ENCODE results near the gene AKR1E2.

The AKR1E2 gene

DNA sequence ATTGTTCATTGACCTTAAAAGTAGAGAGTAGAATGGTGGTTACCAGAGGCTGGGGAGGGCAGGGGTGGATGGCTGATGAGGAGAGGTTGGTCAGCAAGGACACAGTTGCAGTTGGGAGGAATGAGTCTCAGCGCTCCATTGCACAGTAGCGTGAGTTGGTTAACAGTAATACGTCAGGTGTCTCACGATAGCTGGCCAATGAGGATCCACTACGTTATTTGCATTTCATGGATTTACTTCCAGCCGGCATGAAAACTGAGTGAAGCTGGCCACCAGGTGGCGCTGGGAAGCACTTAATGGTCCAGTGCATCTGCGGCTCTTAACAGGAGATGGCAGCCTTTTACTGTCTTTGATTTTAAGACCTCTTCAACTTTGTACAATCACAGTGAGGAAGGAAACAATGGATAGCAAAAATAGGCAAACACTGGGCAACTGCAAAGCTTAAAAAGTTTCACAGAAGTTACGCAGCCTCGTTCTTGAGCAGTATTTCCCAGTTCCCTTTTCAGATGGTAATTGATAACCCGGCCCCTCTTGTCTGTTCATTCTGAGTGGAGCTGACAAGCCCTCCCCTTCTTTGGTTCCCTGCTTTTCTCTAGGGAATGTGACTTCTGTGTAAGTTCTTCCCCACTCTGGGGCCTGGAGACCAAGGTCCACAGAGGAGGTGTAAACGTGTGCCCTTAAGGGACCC lies 23.7 kb downstream of the AKR1E2 start:
- Histone ChIP-seq H3K36me3 (ENCODE audit: control insufficient read depth in 1 of 2, insufficient read depth in 2 of 2, low read length in 2 of 2) (no peaks in the 10 kb centered on the region), H3K9ac (ENCODE audit: low read depth in 1 of 2, low read length in 2 of 2) (no peak overlapping the region), H3K4me3 (ENCODE audit: low read depth in 1 of 2, low read length in 2 of 2) (no peak overlapping the region), H3K9me3 (ENCODE audit: control insufficient read depth in 1 of 2, low read length in 2 of 2) (no peaks in the 10 kb centered on the region), H3K4me1 (ENCODE audit: control insufficient read depth in 1 of 2, insufficient read depth in 2 of 2, low read length in 2 of 2) (peaks cover 9 to 10% of the 10 kb centered on the region in 2 donors), H3K27ac (ENCODE audit: low read depth, low read length) (no peak overlapping the region), H3K27me3 (ENCODE audit: control insufficient read depth in 1 of 2, insufficient read depth in 2 of 2, low read length in 2 of 2) (no peaks in the 10 kb centered on the region)

DNA sequence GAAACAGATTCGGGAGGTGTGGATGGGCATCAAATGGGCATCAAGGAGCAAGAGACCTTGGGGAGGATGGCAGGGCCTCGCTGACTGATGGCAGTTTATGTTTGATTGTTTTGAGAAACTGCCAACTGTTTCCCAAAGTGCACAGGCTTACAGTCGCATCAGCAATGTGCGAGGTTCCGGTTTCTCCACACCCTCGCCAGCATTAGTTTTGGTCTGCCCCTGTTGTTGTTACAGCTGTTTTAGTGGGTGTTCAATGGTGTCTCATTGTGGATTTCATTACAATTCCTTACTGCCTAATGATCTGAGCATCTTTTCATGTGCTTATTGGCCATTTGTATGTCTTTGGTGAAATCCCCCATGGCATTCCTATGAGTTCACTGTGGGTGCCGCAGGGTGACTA lies 24.4 kb downstream of the AKR1E2 start:
- H3K36me3 ChIP-seq (ENCODE audit: control insufficient read depth in 1 of 2, insufficient read depth in 2 of 2, low read length in 2 of 2), result no peaks in the 10 kb centered on the region
- no peak overlapping the region for H3K9ac ChIP-seq (ENCODE audit: low read depth in 1 of 2, low read length in 2 of 2)
- H3K27ac ChIP-seq (ENCODE audit: low read depth, low read length), result no peak overlapping the region
- no peak overlapping the region for H3K4me3 ChIP-seq (ENCODE audit: low read depth in 1 of 2, low read length in 2 of 2)
- H3K27me3 ChIP-seq (ENCODE audit: control insufficient read depth in 1 of 2, insufficient read depth in 2 of 2, low read length in 2 of 2), result no peaks in the 10 kb centered on the region
- H3K4me1 ChIP-seq (ENCODE audit: control insufficient read depth in 1 of 2, insufficient read depth in 2 of 2, low read length in 2 of 2), result peaks cover 9 to 10% of the 10 kb centered on the region in 2 donors
- H3K9me3 ChIP-seq (ENCODE audit: control insufficient read depth in 1 of 2, low read length in 2 of 2), result no peaks in the 10 kb centered on the region

DNA sequence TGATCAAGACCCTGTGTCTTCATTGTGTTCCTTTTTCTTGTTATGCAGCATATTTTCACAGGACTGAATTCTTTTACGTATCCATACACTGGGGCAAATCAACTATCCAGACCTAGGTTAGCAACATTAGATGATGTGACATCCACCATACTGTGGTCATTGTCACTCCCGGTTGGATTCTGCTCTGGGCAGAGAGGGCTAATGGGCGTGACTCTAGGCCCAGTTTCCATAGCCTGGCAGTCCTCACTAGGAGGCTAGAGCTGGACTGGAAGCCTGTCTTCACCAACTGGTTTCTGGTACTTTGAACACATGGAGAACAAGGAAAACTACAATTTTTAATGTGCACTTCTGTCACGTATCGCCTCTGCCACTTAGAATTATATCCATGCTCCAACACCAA lies 25.2 kb downstream of the AKR1E2 start:
- Histone ChIP-seq H3K9me3 (ENCODE audit: control insufficient read depth in 1 of 2, low read length in 2 of 2) (no peaks in the 10 kb centered on the region), H3K27me3 (ENCODE audit: control insufficient read depth in 1 of 2, insufficient read depth in 2 of 2, low read length in 2 of 2) (no peaks in the 10 kb centered on the region), H3K9ac (ENCODE audit: low read depth in 1 of 2, low read length in 2 of 2) (no peak overlapping the region)

DNA sequence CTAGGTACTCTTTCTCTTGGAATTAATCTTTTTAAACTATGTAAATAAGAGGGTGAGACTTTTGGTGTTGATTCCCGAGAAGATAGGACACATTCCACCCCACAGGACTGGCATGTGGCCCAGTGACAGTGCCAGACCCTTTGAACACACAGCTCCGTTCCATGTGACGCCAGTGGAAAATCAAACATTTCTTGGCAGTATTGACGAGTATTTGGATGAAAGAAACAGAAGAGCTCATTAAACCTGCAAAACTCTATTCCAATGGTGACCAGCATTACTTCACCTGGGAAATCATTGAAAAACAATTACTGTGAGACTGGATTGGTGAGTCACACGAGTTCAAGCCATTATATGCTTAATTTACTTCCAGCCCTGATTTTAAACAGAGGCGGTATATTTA lies 25.8 kb downstream of the AKR1E2 start:
- Histone ChIP-seq H3K27ac (ENCODE audit: low read depth, low read length) (no peak overlapping the region), H3K4me1 (ENCODE audit: control insufficient read depth in 1 of 2, insufficient read depth in 2 of 2, low read length in 2 of 2) (peaks cover 9 to 10% of the 10 kb centered on the region in 2 donors), H3K36me3 (ENCODE audit: control insufficient read depth in 1 of 2, insufficient read depth in 2 of 2, low read length in 2 of 2) (no peaks in the 10 kb centered on the region)

More for the DNA sequence above, 25.2 kb downstream of the AKR1E2 start:
- H3K36me3 ChIP-seq (ENCODE audit: control insufficient read depth in 1 of 2, insufficient read depth in 2 of 2, low read length in 2 of 2), result no peaks in the 10 kb centered on the region
- H3K27ac ChIP-seq (ENCODE audit: low read depth, low read length), result no peak overlapping the region
- H3K4me1 ChIP-seq (ENCODE audit: control insufficient read depth in 1 of 2, insufficient read depth in 2 of 2, low read length in 2 of 2), result peaks cover 9 to 10% of the 10 kb centered on the region in 2 donors
- H3K4me3 ChIP-seq (ENCODE audit: low read depth in 1 of 2, low read length in 2 of 2), result no peak overlapping the region

DNA sequence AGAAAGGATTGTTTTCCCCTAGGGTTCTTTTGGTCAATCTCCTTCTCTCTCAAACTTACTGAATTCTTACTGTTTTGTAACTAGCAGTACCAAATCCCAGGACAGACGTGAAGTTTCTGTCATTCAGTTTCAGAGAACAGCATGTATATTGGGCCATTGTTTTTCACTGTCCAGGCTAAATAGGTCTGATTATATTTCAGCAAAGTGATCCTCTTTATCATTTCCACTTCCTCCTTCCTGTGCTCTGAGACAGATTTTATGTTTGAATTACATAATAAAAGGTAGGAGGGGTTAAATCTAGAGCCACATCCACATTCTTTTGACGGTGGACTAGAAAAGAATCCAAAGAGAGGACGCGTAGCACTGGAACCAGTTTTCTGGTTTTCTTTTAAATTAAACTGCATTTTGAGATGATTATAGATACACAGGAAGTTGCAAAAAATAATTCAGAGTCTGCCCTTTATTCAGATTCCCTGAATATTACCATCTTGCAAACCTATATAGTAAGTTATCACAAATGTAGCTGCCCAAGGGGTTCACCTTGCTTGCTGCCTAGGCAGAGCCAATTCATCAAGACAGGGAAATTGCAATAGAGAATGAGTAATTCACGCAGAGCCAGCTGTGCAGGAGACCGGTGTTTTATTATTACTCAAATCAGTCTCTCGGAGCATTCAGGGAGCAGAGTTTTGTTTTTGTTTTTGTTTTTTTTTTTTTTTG lies 40.1 kb downstream of the AKR1E2 start:
- no peak overlapping the region for H3K27ac ChIP-seq (ENCODE audit: low read depth, low read length)
- H3K4me1 ChIP-seq (ENCODE audit: control insufficient read depth in 1 of 2, insufficient read depth in 2 of 2, low read length in 2 of 2), result no peaks in the 10 kb centered on the region
- H3K36me3 ChIP-seq (ENCODE audit: control insufficient read depth in 1 of 2, insufficient read depth in 2 of 2, low read length in 2 of 2), result no peaks in the 10 kb centered on the region
- H3K4me3 ChIP-seq (ENCODE audit: low read depth in 1 of 2, low read length in 2 of 2), result no peak overlapping the region
- H3K27me3 ChIP-seq (ENCODE audit: control insufficient read depth in 1 of 2, insufficient read depth in 2 of 2, low read length in 2 of 2), result no peaks in the 10 kb centered on the region
- H3K9me3 ChIP-seq (ENCODE audit: control insufficient read depth in 1 of 2, low read length in 2 of 2), result no peaks in the 10 kb centered on the region
- no peak overlapping the region for H3K9ac ChIP-seq (ENCODE audit: low read depth in 1 of 2, low read length in 2 of 2)

More for the DNA sequence above, 25.8 kb downstream of the AKR1E2 start:
- H3K4me3 ChIP-seq (ENCODE audit: low read depth in 1 of 2, low read length in 2 of 2), result no peak overlapping the region
- H3K9me3 ChIP-seq (ENCODE audit: control insufficient read depth in 1 of 2, low read length in 2 of 2), result no peaks in the 10 kb centered on the region
- H3K27me3 ChIP-seq (ENCODE audit: control insufficient read depth in 1 of 2, insufficient read depth in 2 of 2, low read length in 2 of 2), result no peaks in the 10 kb centered on the region
- H3K9ac ChIP-seq (ENCODE audit: low read depth in 1 of 2, low read length in 2 of 2), result no peak overlapping the region

DNA sequence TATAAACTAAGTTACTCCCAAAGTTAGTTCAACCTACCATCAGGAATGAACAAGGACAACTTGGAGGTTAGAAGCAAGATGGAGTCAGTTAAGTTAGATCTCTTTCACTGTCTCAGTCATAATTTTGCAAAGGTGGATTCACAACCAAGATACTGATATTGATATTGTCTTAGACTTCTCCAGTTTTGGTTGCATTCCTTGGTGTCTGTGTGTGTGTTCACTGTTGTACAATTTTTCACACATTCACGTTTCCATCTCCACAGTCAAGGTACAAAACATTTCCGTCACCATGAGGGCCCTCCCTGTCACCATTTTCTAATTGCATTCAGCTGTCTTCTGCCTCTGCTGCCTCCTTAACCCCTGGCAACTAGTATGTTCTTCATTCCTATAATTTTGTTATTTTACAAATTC lies 41.1 kb downstream of the AKR1E2 start:
- Histone ChIP-seq H3K4me1 (ENCODE audit: control insufficient read depth in 1 of 2, insufficient read depth in 2 of 2, low read length in 2 of 2) (no peaks in the 10 kb centered on the region), H3K9me3 (ENCODE audit: control insufficient read depth in 1 of 2, low read length in 2 of 2) (no peaks in the 10 kb centered on the region), H3K4me3 (ENCODE audit: low read depth in 1 of 2, low read length in 2 of 2) (no peak overlapping the region), H3K27me3 (ENCODE audit: control insufficient read depth in 1 of 2, insufficient read depth in 2 of 2, low read length in 2 of 2) (no peaks in the 10 kb centered on the region), H3K27ac (ENCODE audit: low read depth, low read length) (no peak overlapping the region), H3K9ac (ENCODE audit: low read depth in 1 of 2, low read length in 2 of 2) (no peak overlapping the region), H3K36me3 (ENCODE audit: control insufficient read depth in 1 of 2, insufficient read depth in 2 of 2, low read length in 2 of 2) (no peaks in the 10 kb centered on the region)

DNA sequence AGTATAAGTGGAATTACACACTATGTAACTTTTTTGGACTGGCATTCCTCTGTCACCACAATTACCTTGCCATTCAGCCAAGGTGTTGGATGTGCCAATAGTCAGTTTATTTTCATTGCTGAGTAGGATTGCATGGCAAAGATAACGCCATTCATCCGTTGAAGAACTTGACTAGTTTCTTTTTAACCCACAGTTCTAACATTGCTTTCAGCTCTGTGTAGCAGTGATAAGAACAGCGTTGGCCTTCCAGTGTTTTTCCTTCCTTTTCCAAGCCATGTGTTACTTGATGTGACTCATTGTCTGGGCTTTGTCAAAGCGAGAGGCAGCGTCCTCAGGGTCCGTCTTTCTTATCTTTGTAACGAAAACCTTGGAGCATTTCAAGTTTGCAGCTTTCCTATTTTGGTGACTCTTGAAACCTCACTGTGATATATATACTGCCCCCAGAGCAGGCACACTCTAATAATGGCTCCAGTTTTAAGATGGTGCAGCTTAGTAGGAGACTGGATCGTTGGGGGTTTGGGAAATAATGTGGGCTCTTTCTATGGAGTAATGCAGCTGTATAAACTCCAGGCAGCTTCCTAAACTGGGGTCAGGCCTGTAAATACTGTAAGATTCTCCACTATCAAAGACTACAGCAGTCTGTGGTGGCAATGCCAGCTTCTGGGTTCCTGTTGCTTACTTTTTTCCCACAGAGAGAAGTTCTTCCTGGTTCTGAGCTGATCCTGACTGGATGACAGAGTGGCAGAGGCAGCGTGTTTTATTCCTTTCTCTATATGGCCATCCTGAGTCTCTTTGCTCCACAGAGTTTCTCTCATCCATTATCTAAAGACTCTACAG lies 41.7 kb downstream of the AKR1E2 start:
- no peak overlapping the region for H3K4me3 ChIP-seq (ENCODE audit: low read depth in 1 of 2, low read length in 2 of 2)
- H3K4me1 ChIP-seq (ENCODE audit: control insufficient read depth in 1 of 2, insufficient read depth in 2 of 2, low read length in 2 of 2), result no peaks in the 10 kb centered on the region
- no peaks in the 10 kb centered on the region for H3K9me3 ChIP-seq (ENCODE audit: control insufficient read depth in 1 of 2, low read length in 2 of 2)
- no peaks in the 10 kb centered on the region for H3K36me3 ChIP-seq (ENCODE audit: control insufficient read depth in 1 of 2, insufficient read depth in 2 of 2, low read length in 2 of 2)
- no peak overlapping the region for H3K27ac ChIP-seq (ENCODE audit: low read depth, low read length)
- H3K9ac ChIP-seq (ENCODE audit: low read depth in 1 of 2, low read length in 2 of 2), result no peak overlapping the region
- H3K27me3 ChIP-seq (ENCODE audit: control insufficient read depth in 1 of 2, insufficient read depth in 2 of 2, low read length in 2 of 2), result no peaks in the 10 kb centered on the region

DNA sequence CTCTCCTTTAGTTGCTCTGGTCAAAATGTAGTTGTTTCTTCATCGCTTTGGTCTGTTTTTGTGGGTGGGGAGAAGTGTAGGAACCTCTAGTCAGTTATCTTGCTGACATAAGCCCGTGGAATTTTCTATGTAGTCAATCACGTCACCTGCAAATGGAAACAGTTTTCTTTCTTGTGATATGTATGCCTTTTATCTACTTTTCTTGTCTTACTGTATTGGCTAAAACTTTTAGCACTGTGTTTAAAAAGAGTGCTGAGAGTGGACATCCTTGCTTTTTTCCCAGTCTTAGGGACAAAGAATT lies 42.3 kb downstream of the AKR1E2 start:
- Histone ChIP-seq H3K4me3 (ENCODE audit: low read depth in 1 of 2, low read length in 2 of 2) (no peak overlapping the region), H3K27ac (ENCODE audit: low read depth, low read length) (no peak overlapping the region), H3K9ac (ENCODE audit: low read depth in 1 of 2, low read length in 2 of 2) (no peak overlapping the region), H3K9me3 (ENCODE audit: control insufficient read depth in 1 of 2, low read length in 2 of 2) (no peaks in the 10 kb centered on the region), H3K27me3 (ENCODE audit: control insufficient read depth in 1 of 2, insufficient read depth in 2 of 2, low read length in 2 of 2) (no peaks in the 10 kb centered on the region), H3K4me1 (ENCODE audit: control insufficient read depth in 1 of 2, insufficient read depth in 2 of 2, low read length in 2 of 2) (no peaks in the 10 kb centered on the region), H3K36me3 (ENCODE audit: control insufficient read depth in 1 of 2, insufficient read depth in 2 of 2, low read length in 2 of 2) (no peaks in the 10 kb centered on the region)

DNA sequence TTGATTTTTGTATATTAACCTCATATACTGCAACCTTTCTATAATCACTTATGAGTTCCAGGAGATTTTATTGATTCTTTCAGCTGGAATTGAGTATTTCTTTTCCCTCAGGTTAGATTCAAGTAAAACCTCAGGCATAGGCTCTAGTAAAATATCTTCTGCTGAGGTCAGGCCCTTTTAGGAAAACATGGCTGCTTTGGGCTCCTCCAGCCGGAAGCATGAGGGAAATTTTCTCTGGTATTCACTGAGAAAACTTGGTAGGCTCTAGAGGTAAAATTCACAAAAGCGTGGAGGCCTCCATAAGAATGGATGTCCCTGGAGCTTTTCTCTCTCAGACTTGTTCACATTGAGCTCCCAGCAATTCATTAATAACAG lies 56.7 kb downstream of the AKR1E2 start:
- H3K9ac ChIP-seq (ENCODE audit: low read depth in 1 of 2, low read length in 2 of 2), result no peak overlapping the region
- H3K9me3 ChIP-seq (ENCODE audit: control insufficient read depth in 1 of 2, low read length in 2 of 2), result no peaks in the 10 kb centered on the region
- H3K27me3 ChIP-seq (ENCODE audit: control insufficient read depth in 1 of 2, insufficient read depth in 2 of 2, low read length in 2 of 2), result no peaks in the 10 kb centered on the region
- no peak overlapping the region for H3K4me3 ChIP-seq (ENCODE audit: low read depth in 1 of 2, low read length in 2 of 2)
- no peaks in the 10 kb centered on the region for H3K36me3 ChIP-seq (ENCODE audit: control insufficient read depth in 1 of 2, insufficient read depth in 2 of 2, low read length in 2 of 2)
- no peaks in the 10 kb centered on the region for H3K4me1 ChIP-seq (ENCODE audit: control insufficient read depth in 1 of 2, insufficient read depth in 2 of 2, low read length in 2 of 2)
- H3K27ac ChIP-seq (ENCODE audit: low read depth, low read length), result no peak overlapping the region

DNA sequence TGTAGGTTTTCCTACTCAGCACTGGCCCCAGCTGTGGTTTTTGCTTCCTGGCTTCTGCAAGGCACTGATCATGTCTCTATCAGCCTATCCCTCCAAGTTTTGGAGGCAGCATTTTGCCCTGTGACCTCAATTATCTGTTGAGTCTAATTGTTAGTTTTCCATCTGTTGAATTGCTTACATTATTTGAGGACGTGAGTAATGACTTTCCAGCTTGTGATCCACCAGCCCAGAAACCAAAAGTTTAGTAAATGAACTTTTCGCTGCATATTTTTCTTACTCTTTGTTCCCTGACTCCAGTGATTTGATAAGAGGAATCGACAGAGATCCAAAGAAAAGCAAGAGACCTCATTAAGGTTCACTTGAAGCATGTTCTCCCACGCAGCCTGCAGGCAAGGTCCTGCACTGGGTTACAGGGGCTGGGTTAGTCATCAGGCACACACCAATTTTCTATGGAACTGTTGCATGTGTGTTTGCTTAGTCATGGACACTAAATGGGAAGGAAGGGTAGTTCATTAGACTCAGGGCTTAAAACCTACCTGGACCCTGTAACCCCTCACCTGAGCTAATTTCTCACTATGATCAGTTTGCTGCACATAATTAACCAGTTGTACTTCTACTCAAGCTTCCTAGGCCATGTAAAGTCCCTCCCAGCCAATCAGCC lies 57.2 kb downstream of the AKR1E2 start:
- Histone ChIP-seq H3K4me3 (ENCODE audit: low read depth in 1 of 2, low read length in 2 of 2) (no peak overlapping the region), H3K9me3 (ENCODE audit: control insufficient read depth in 1 of 2, low read length in 2 of 2) (no peaks in the 10 kb centered on the region), H3K36me3 (ENCODE audit: control insufficient read depth in 1 of 2, insufficient read depth in 2 of 2, low read length in 2 of 2) (no peaks in the 10 kb centered on the region), H3K27ac (ENCODE audit: low read depth, low read length) (no peak overlapping the region), H3K4me1 (ENCODE audit: control insufficient read depth in 1 of 2, insufficient read depth in 2 of 2, low read length in 2 of 2) (no peaks in the 10 kb centered on the region), H3K27me3 (ENCODE audit: control insufficient read depth in 1 of 2, insufficient read depth in 2 of 2, low read length in 2 of 2) (no peaks in the 10 kb centered on the region), H3K9ac (ENCODE audit: low read depth in 1 of 2, low read length in 2 of 2) (no peak overlapping the region)
